IMR-90 (cell line): ENCODE data around the gene ENPP6. TPM values are rescaled to one million over a fixed set of nuclear protein-coding genes. Genes with fewer than 3 reads are reported as not detected.

ENCODE experiments used
- ATAC-seq: fragments of 200-7000 bp; cut with Tn5 transposase; 2 replicates; pipeline ENCODE4 v1.9.1; 2020; ENCODE audit warnings: low read depth, mild to moderate bottlenecking, moderate library complexity
- BruUV-seq: library from RNA; stranded (reverse); fragments of 400-500 nt; replicated peaks from 2 replicates; lab custom pipeline; 2021; lab: Mats Ljungman, UMichigan
- CTCF ChIA-PET: fragments of 300-600 bp; formaldehyde crosslinking; extraction: SDS; loops from one replicate; lab custom pipeline; 2021; ENCODE audit warnings: antibody characterized with exemption; lab: Yijun Ruan, JAX
- POLR2A ChIA-PET: fragments of 300-600 bp; sonication (Branson Sonifier 250); formaldehyde crosslinking; loops from one replicate; lab custom pipeline; 2022; ENCODE audit warnings: antibody characterized with exemption; ENCODE audit not compliant: unreplicated experiment; lab: Charles Lee
- DNase-seq: peaks from one replicate; pipeline ENCODE4 v3.0.0; 2013
- H2AFZ ChIP-seq: replicated peaks from 2 replicates; pipeline ENCODE3; 2013; ENCODE audit warnings: low read length, mild to moderate bottlenecking; ENCODE audit not compliant: poor library complexity
- H2AK5ac ChIP-seq: 2 replicates; pipeline ENCODE4 v1.6.1; 2013; ENCODE audit warnings: low read depth, low read length, inconsistent platforms
- H2AK9ac ChIP-seq: replicated peaks from 2 replicates; pipeline ENCODE3; 2013; ENCODE audit warnings: mild to moderate bottlenecking, low read depth, low read length, moderate library complexity; ENCODE audit not compliant: poor library complexity
- H2BK120ac ChIP-seq: 2 replicates; pipeline ENCODE4 v1.6.1; 2013; ENCODE audit warnings: low read depth, low read length, inconsistent platforms
- H2BK15ac ChIP-seq: 3 replicates; pipeline ENCODE4 v1.6.1; 2013; ENCODE audit warnings: low read depth, low read length, inconsistent platforms
- H2BK20ac ChIP-seq: 2 replicates; pipeline ENCODE4 v1.6.1; 2013; ENCODE audit warnings: low read depth, mild to moderate bottlenecking, inconsistent platforms, low read length, moderate library complexity
- H2BK5ac ChIP-seq: 2 replicates; pipeline ENCODE4 v1.6.1; 2013; ENCODE audit warnings: mild to moderate bottlenecking, low read depth, low read length, inconsistent platforms; ENCODE audit not compliant: poor library complexity, severe bottlenecking
- H3K14ac ChIP-seq: replicated peaks from 2 replicates; pipeline ENCODE4 v1.6.1; 2013; ENCODE audit warnings: low read depth, low read length, inconsistent platforms
- H3K18ac ChIP-seq: 2 replicates; pipeline ENCODE4 v1.6.1; 2013; ENCODE audit warnings: low read depth, low read length, control low read depth
- H3K23ac ChIP-seq: 2 replicates; pipeline ENCODE4 v1.6.1; 2013; ENCODE audit warnings: low read depth, low read length, inconsistent platforms
- H3K27ac ChIP-seq: 2 replicates; pipeline ENCODE4 v1.5.1; 2013; ENCODE audit warnings: mild to moderate bottlenecking, control low read depth, low read length; ENCODE audit not compliant: insufficient read depth
- H3K27me3 ChIP-seq: 2 replicates; pipeline ENCODE4 v1.6.1; 2013; ENCODE audit warnings: low read length; ENCODE audit not compliant: control insufficient read depth, insufficient read depth
- H3K36me3 ChIP-seq: 2 replicates; pipeline ENCODE4 v1.6.1; 2013; ENCODE audit warnings: low read length, mixed read lengths; ENCODE audit not compliant: control insufficient read depth, insufficient read depth
- H3K4ac ChIP-seq: 2 replicates; pipeline ENCODE4 v1.6.1; 2013; ENCODE audit warnings: low read depth, low read length, inconsistent platforms
- H3K4me1 ChIP-seq: 2 replicates; pipeline ENCODE4 v1.6.1; 2013; ENCODE audit warnings: low read length, mixed read lengths; ENCODE audit not compliant: control insufficient read depth, insufficient read depth
- H3K4me2 ChIP-seq: 2 replicates; pipeline ENCODE4 v1.6.1; 2013; ENCODE audit warnings: low read depth, mild to moderate bottlenecking, control low read depth, low read length, moderate library complexity
- H3K4me3 ChIP-seq: 2 replicates; pipeline ENCODE4 v1.5.1; 2013; ENCODE audit warnings: low read depth, mild to moderate bottlenecking, control low read depth, low read length, moderate library complexity; ENCODE audit not compliant: insufficient read depth
- H3K56ac ChIP-seq: 2 replicates; pipeline ENCODE4 v1.6.1; 2013; ENCODE audit warnings: low read length, inconsistent platforms; ENCODE audit not compliant: insufficient read depth; ENCODE audit errors: extremely low read depth
- H3K79me1 ChIP-seq, 2 experiments: 2 replicates each; pipeline ENCODE4 v1.6.1; 2013; ENCODE audit warnings: low read length in 2 of 2, inconsistent platforms in 1 of 2, low read depth in 1 of 2
- H3K9ac ChIP-seq: 2 replicates; pipeline ENCODE4 v1.6.1; 2013; ENCODE audit warnings: low read depth, low read length, control low read depth
- H3K9me1 ChIP-seq: 2 replicates; pipeline ENCODE4 v1.6.1; 2013; ENCODE audit warnings: low read length, inconsistent platforms; ENCODE audit not compliant: insufficient read depth
- H3K9me3 ChIP-seq: 2 replicates; pipeline ENCODE4 v1.6.1; 2013; ENCODE audit warnings: low read length; ENCODE audit not compliant: control insufficient read depth, insufficient read depth
- H4K20me1 ChIP-seq: 2 replicates; pipeline ENCODE4 v1.6.1; 2013; ENCODE audit warnings: low read length, inconsistent platforms; ENCODE audit not compliant: insufficient read depth
- H4K5ac ChIP-seq: 2 replicates; pipeline ENCODE4 v1.6.1; 2013; ENCODE audit warnings: mild to moderate bottlenecking, low read depth, low read length, control low read depth
- H4K8ac ChIP-seq, 2 experiments: 2 replicates each; pipeline ENCODE4 v1.6.1; 2013; ENCODE audit warnings: low read depth in 2 of 2, low read length in 2 of 2, control low read depth in 1 of 2, inconsistent platforms in 1 of 2
- H4K91ac ChIP-seq: 2 replicates; pipeline ENCODE4 v1.6.1; 2013; ENCODE audit warnings: low read depth, low read length, inconsistent platforms; ENCODE audit not compliant: insufficient read depth
- BHLHE40 ChIP-seq: fragments of 150-350 bp; IDR thresholded peaks from 2 replicates; pipeline ENCODE4 v1.6.1; 2016; ENCODE audit warnings: mild to moderate bottlenecking, low read depth, low read length
- CEBPB ChIP-seq: IDR thresholded peaks from 2 replicates; pipeline ENCODE4 v1.6.1; 2012; ENCODE audit warnings: low read depth, low read length, improper control_type of control experiment
- CTCF ChIP-seq: conservative IDR thresholded peaks from 2 replicates; pipeline ENCODE4 v1.5.1; 2012; ENCODE audit warnings: mild to moderate bottlenecking, low read depth, low read length, improper control_type of control experiment
- FOS ChIP-seq: fragments of 150-350 bp; IDR thresholded peaks from 2 replicates; pipeline ENCODE4 v1.6.1; 2016; ENCODE audit warnings: low read depth, low read length
- MAFK ChIP-seq: IDR thresholded peaks from 2 replicates; pipeline ENCODE4 v1.6.1; 2012; ENCODE audit warnings: low read depth, low read length, improper control_type of control experiment
- MAZ ChIP-seq: IDR thresholded peaks from 2 replicates; pipeline ENCODE4 v1.6.1; 2012; ENCODE audit warnings: low read depth, mild to moderate bottlenecking, low read length, improper control_type of control experiment, moderate library complexity, borderline replicate concordance
- POLR2A ChIP-seq: IDR thresholded peaks from 2 replicates; pipeline ENCODE4 v1.6.1; 2012; ENCODE audit warnings: mild to moderate bottlenecking, low read depth, low read length
- RFX5 ChIP-seq: IDR thresholded peaks from 2 replicates; pipeline ENCODE4 v1.8.0; 2012; ENCODE audit warnings: low read depth, mild to moderate bottlenecking, low read length, moderate library complexity
- SMC3 ChIP-seq: fragments of 150-350 bp; IDR thresholded peaks from 2 replicates; pipeline ENCODE4 v1.6.1; 2016; ENCODE audit warnings: low read depth, mild to moderate bottlenecking, antibody characterized with exemption, low read length, moderate library complexity
- WGBS, 2 experiments: methylation state at CpG; one replicate each; pipeline versions ENCODE4 v1.1.5 to v1.1.7; 2013; ENCODE audit warnings: missing lambda C conversion rate in 2 of 2; ENCODE audit not compliant: insufficient read length in 1 of 2; ENCODE audit errors: extremely low coverage in 2 of 2; 5-methylcytosine and 5-hydroxymethylcytosine counted together
- dilution Hi-C: fragments of 300-500 bp; cut with HindIII; formaldehyde crosslinking; loops from one replicate; pipeline ENCODE4 v1.14.3; 2018; ENCODE audit warnings: low sequenced_read_pairs; ENCODE audit not compliant: unreplicated experiment
- in situ Hi-C: fragments of 300-500 bp; cut with MboI; formaldehyde crosslinking; loops from 3 replicates; pipeline ENCODE4 v1.14.3; 2019; ENCODE audit warnings: low sequenced_read_pairs, inconsistent platforms, mixed read lengths
- intact Hi-C: fragments of 100-400 bp; cut with micrococcal nuclease; formaldehyde crosslinking; loops from 2 replicates; pipeline ENCODE4 v1.10.0; 2022
- polyA plus RNA-seq, 3 experiments: library from polyadenylated mRNA; depleted of rRNA; stranded (reverse); fragments of >200 nt; gene quantifications; 2 replicates each; pipeline ENCODE4 v1.2.3, GENCODE V29; 2012; ENCODE audit warnings: low replicate concordance in 1 of 3
- total RNA-seq: library from RNA; depleted of rRNA; stranded (reverse); fragments of >200 nt; gene quantifications from 2 replicates; pipeline ENCODE4 v1.2.3, GENCODE V29; 2012
- TF ChIP-seq, protein P1 (sequence below): fragments of 150-350 bp; IDR thresholded peaks from 2 replicates; pipeline ENCODE4 v1.6.1; 2016; ENCODE audit warnings: low read depth, mild to moderate bottlenecking, low read length, moderate library complexity, borderline replicate concordance

The ENPP6 gene
- total and polyA plus RNA-seq, 2 of the 4 experiments (the other 2 are of a cell fraction): not detected

- H3K9me3 ChIP-seq: peaks cover 2% of the 10 kb centered on the region; the same call in 1 of the 2 replicates
- no peaks in the 10 kb centered on the region for H3K9me1 ChIP-seq
- dilution Hi-C loops: no loop called here
- in situ Hi-C loops: no loop called here
- BruUV-seq: no TSS peak
- no peak overlapping the region for H2AK9ac ChIP-seq
- H2BK120ac ChIP-seq: no peak overlapping the region
- H3K36me3 ChIP-seq: no peaks in the 10 kb centered on the region
- no peaks in the 10 kb centered on the region for H3K4me1 ChIP-seq
- no peak overlapping the region for H3K14ac ChIP-seq
- H3K4ac ChIP-seq: no peak overlapping the region
- no peak overlapping the region for H2AFZ ChIP-seq
- no peak overlapping the region for H3K27ac ChIP-seq
- no peak overlapping the region for H3K23ac ChIP-seq
- no peak overlapping the region for H3K56ac ChIP-seq
- H3K9ac ChIP-seq: no peak overlapping the region
- CTCF ChIA-PET: no interaction called here
- H2BK15ac ChIP-seq: no peak overlapping the region
- ATAC-seq (no peak), DNase-seq (no peak)
- WGBS, 2 experiments: no CpG with 5 or more reads among the region's 4 CpGs
- intact Hi-C loops: no loop called here
- H4K91ac ChIP-seq: no peak overlapping the region
- H4K5ac ChIP-seq: no peak overlapping the region
- no peaks in the 10 kb centered on the region for H4K20me1 ChIP-seq
- no peak overlapping the region for H2AK5ac ChIP-seq
- H3K79me1 ChIP-seq: no peaks in the 10 kb centered on the region
- H4K8ac ChIP-seq: no peak overlapping the region
- POLR2A ChIA-PET: no interaction called here
- H3K18ac ChIP-seq: no peak overlapping the region
- H3K4me3 ChIP-seq: no peak overlapping the region
- H2BK20ac ChIP-seq: no peak overlapping the region
- no peak overlapping the region for H2BK5ac ChIP-seq
- TF ChIP-seq SMC3 (no peak), POLR2A (no peak), FOS (no peak), CEBPB (no peak), CTCF (no peak), RFX5 (no peak), MAZ (no peak), BHLHE40 (no peak), MAFK (no peak)
- TF ChIP-seq, protein P1, sequence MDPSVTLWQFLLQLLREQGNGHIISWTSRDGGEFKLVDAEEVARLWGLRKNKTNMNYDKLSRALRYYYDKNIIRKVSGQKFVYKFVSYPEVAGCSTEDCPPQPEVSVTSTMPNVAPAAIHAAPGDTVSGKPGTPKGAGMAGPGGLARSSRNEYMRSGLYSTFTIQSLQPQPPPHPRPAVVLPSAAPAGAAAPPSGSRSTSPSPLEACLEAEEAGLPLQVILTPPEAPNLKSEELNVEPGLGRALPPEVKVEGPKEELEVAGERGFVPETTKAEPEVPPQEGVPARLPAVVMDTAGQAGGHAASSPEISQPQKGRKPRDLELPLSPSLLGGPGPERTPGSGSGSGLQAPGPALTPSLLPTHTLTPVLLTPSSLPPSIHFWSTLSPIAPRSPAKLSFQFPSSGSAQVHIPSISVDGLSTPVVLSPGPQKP: no peak
- H3K4me2 ChIP-seq: no peak overlapping the region
- peaks cover 4% of the 10 kb centered on the region; the same call in 1 of the 2 replicates for H3K27me3 ChIP-seq
These were observed 102.3 kb downstream of the ENPP6 start for GRCh38 chr4:184115399-184115798.
